HAP-1 (cell line): ENCODE results near the gene OTOG.

ENCODE experiments used
- DNase-seq, 2 experiments: peaks; one replicate each; pipeline ENCODE4 v3.0.0-alpha.2; 2016 to 2020; ENCODE audit warnings: low spot score in 2 of 2
- H3K27me3 ChIP-seq: fragments of 250-450 bp; sonication (Bioruptor Pico); 2 replicates; pipeline ENCODE4 v1.5.1; 2020; ENCODE audit warnings: low read depth, mild to moderate bottlenecking, moderate library complexity
- H3K36me3 ChIP-seq: fragments of 250-450 bp; sonication (Bioruptor Pico); replicated peaks from 2 replicates; pipeline ENCODE4 v1.5.1; 2020; ENCODE audit warnings: mild to moderate bottlenecking
- H3K4me1 ChIP-seq: fragments of 250-450 bp; sonication (Bioruptor Pico); 2 replicates; pipeline ENCODE4 v1.5.1; 2020; ENCODE audit warnings: mild to moderate bottlenecking
- H3K4me3 ChIP-seq: fragments of 250-450 bp; sonication (Bioruptor Pico); 2 replicates; pipeline ENCODE4 v1.5.1; 2020; ENCODE audit warnings: mild to moderate bottlenecking, moderate library complexity
- H3K9me3 ChIP-seq: fragments of 250-450 bp; sonication (Bioruptor Pico); 2 replicates; pipeline ENCODE4 v1.5.1; 2020; ENCODE audit warnings: mild to moderate bottlenecking, moderate library complexity
- in situ Hi-C: fragments of 300-500 bp; cut with MboI; formaldehyde crosslinking; loops from 3 replicates; pipeline ENCODE4 v1.14.3; 2020; ENCODE audit warnings: low sequenced_read_pairs, inconsistent platforms, mixed read lengths

OTOG gene

DNA sequence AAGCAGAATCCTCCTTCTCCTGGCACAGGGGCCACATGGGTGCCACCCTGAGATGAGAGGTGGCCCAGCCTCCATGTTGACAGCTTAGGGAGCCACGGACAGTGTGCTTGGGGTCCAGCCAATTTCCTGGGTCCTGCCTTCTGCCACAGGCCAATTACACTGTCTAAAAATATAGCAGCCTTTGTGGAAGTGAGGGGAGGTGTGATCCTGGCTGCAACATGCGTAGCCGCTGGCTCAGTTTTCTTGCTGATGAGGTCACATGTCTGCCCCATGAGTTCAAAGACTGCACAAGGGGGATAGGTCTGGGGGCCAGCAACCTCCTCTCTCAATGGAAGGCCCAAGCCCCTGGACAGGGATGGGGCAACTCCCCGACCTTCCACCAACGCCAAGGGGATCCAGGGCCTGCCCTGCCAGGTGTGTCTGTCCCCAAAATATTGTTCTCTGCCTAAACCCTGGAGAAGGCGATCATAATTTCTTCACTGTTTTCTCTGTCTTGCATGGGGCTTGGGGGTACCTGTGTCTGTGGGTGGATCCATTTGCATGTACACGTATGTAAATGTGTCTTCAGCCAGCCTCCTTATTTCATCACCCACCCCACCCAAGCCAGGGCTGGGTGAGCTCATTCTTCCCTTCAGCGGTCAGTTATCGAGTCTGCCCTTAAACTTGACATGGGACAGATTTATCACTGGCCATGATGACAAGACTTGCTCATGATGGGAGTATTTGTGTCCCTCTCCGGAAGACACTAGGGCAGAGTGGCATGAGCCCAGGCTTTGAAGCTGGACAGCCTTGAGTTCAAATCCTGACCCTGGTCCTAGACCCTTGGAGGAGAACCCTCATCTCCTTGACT lies 59.4 kb downstream of the OTOG start:
- H3K4me1 ChIP-seq = no peaks in the 10 kb centered on the region
- in situ Hi-C loops = no loop called here
- DNase-seq = no peak
- H3K36me3 ChIP-seq = no peaks in the 10 kb centered on the region
- no peaks in the 10 kb centered on the region for H3K9me3 ChIP-seq
- H3K27me3 ChIP-seq = no peaks in the 10 kb centered on the region
- H3K4me3 ChIP-seq = no peak overlapping the region

GRCh38 chr11:17607083-17607429 lies 60.0 kb downstream of the OTOG start:
- no peak for DNase-seq
- in situ Hi-C loops = no loop called here
- H3K4me3 ChIP-seq = no peak overlapping the region
- H3K27me3 ChIP-seq = no peaks in the 10 kb centered on the region
- no peaks in the 10 kb centered on the region for H3K36me3 ChIP-seq
- H3K9me3 ChIP-seq = no peaks in the 10 kb centered on the region
- no peaks in the 10 kb centered on the region for H3K4me1 ChIP-seq

GRCh38 chr11:17607591-17608570 lies 60.8 kb downstream of the OTOG start:
- Histone ChIP-seq H3K36me3 (no peaks in the 10 kb centered on the region), H3K4me3 (no peak overlapping the region), H3K27me3 (no peaks in the 10 kb centered on the region), H3K4me1 (no peaks in the 10 kb centered on the region), H3K9me3 (no peaks in the 10 kb centered on the region)
- no peak for DNase-seq
- in situ Hi-C loops = no loop called here

DNA sequence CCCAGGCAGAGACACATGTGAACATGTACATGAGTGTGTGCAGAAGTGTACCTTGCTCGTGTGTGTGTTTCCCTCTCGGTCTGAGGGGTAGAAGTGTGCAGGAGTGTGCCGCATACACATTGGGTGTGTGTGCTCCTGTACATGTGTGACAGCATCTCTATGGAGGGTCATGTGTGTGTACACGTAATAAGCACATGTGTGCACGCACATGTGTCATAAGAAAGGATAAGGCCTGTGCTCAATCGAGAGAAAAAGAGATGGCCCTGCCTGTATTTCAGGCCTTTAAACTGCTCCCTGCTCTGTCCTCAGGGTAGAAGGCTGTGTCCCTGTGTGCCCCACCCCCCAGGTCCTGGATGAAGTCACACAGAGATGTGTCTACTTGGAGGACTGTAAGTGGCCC lies 61.8 kb downstream of the OTOG start:
- no peak for DNase-seq
- Histone ChIP-seq H3K4me1 (no peaks in the 10 kb centered on the region), H3K36me3 (no peaks in the 10 kb centered on the region), H3K27me3 (no peaks in the 10 kb centered on the region), H3K9me3 (no peaks in the 10 kb centered on the region), H3K4me3 (no peak overlapping the region)
- in situ Hi-C loops = no loop called here

DNA sequence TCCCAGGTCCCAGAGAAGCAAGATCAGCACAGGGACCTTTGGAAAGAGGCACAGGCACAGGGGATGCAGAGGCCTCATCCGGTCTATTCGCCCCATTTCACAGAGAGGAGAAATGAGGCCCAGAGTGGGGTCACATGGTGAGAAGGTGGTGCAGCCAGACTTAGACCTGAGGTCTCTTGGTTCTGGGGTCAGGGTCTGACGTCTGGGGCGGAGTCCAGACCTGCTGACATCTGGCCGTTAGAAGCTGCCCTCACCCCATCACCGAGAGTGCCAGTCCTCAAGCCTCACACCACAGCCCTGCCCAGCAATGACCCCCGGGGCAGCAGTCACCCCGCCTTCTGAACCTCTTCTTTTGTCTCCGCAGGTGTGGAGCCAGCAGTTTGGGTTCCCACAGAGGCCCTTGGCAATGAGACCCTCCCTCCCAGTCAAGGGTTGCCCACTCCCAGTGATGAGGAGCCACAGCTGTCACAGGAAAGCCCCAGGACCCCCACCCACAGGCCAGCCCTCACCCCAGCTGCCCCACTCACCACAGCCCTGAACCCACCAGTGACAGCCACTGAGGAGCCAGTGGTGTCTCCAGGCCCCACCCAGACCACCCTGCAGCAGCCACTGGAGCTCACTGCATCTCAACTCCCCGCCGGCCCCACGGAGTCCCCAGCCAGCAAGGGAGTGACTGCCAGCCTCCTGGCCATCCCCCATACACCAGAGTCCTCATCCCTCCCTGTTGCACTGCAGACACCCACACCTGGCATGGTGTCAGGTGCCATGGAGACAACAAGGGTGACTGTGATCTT lies 62.4 kb downstream of the OTOG start:
- Histone ChIP-seq H3K27me3 (0 out of 2 replicates have a peak, but pooled peaks cover 3% of the 10 kb centered on the region), H3K4me3 (no peak overlapping the region), H3K4me1 (no peaks in the 10 kb centered on the region), H3K9me3 (no peaks in the 10 kb centered on the region), H3K36me3 (no peaks in the 10 kb centered on the region)
- in situ Hi-C loops = no loop called here
- DNase-seq = no peak

- in situ Hi-C loops = no loop called here
- Histone ChIP-seq H3K9me3 (no peaks in the 10 kb centered on the region), H3K27me3 (peaks cover 8% of the 10 kb centered on the region; the same call in 1 of the 2 replicates), H3K36me3 (no peaks in the 10 kb centered on the region), H3K4me3 (no peak overlapping the region), H3K4me1 (no peaks in the 10 kb centered on the region)
- no peak for DNase-seq
Observed at GRCh38 chr11:17610085-17610894, 63.2 kb downstream of the OTOG start.

- Histone ChIP-seq H3K27me3 (peaks cover 8% of the 10 kb centered on the region; the same call in 1 of the 2 replicates), H3K9me3 (no peaks in the 10 kb centered on the region), H3K4me3 (no peak overlapping the region), H3K36me3 (no peaks in the 10 kb centered on the region), H3K4me1 (no peaks in the 10 kb centered on the region)
- DNase-seq = no peak
- in situ Hi-C loops = no loop called here
Observed at GRCh38 chr11:17611049-17611448, 64.0 kb downstream of the OTOG start.

DNA sequence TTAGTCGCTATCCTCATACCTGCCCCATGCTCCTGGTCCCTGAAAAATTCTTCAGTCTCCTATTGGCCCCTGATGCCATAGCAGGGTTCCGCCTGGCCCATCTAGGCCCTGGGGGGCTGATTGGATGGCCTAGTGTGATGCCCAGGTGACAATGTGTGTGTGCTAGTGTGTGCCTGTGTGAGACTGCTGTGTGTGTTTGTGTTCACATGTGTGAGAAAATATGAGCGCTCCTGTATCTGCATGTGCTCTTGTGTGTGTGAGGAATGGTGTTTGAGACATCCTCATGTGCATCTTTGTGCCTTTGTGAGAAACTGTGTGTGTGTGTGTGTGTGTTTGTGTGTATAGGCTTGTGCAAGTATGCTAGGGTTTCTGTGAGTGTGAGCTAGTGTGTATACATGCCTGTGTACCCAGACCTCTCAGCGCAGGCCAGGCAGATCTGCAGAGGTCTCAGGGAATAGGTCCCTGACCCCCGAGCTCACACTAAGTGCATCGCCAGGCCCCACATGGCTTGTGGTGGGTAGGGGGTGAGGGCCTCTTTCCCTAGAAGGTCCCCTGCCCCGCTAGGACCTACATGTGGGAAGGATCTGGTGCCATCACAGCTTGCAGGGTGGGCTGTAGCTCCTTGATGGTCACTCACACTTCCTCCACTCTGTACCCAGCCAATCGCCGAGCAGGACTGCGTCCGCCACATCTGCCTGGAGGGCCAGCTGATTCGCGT lies 64.6 kb downstream of the OTOG start:
- H3K27me3 ChIP-seq = peaks cover 13% of the 10 kb centered on the region
- no peak for DNase-seq
- in situ Hi-C loops = no loop called here
- H3K36me3 ChIP-seq = no peaks in the 10 kb centered on the region
- no peaks in the 10 kb centered on the region for H3K4me1 ChIP-seq
- no peak overlapping the region for H3K4me3 ChIP-seq
- H3K9me3 ChIP-seq = no peaks in the 10 kb centered on the region

GRCh38 chr11:17612221-17613188 lies 65.4 kb downstream of the OTOG start:
- H3K9me3 ChIP-seq = no peaks in the 10 kb centered on the region
- in situ Hi-C loops = no loop called here
- no peaks in the 10 kb centered on the region for H3K36me3 ChIP-seq
- DNase-seq = no peak
- no peaks in the 10 kb centered on the region for H3K4me1 ChIP-seq
- no peak overlapping the region for H3K4me3 ChIP-seq
- peaks cover 15% of the 10 kb centered on the region for H3K27me3 ChIP-seq

GRCh38 chr11:17613428-17613962 lies 66.4 kb downstream of the OTOG start:
- no peaks in the 10 kb centered on the region for H3K9me3 ChIP-seq
- DNase-seq = no peak
- no peaks in the 10 kb centered on the region for H3K36me3 ChIP-seq
- H3K4me1 ChIP-seq = no peaks in the 10 kb centered on the region
- in situ Hi-C loops = no loop called here
- no peak overlapping the region for H3K4me3 ChIP-seq
- H3K27me3 ChIP-seq = peaks cover 15% of the 10 kb centered on the region

DNA sequence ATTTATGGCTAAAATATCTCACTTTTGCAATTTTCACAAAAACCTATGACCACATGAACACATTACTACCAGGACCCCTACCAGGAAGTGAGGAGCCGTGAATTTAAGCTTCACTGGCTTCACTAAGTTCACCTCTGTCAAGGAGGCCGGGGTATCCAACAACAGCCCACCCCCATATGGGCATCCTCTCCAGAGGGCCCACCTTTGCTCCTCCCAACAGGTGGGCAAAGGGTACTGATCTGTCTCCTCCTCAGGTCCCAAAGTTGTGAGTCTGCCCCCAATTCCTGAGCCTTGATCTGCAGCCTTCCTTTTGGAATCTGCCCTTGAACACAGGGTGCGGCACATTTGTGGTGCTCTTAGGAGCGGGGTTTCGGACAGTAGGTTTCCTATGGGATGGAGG lies 66.9 kb downstream of the OTOG start:
- no peaks in the 10 kb centered on the region for H3K4me1 ChIP-seq

More for the DNA sequence above, 66.9 kb downstream of the OTOG start:
- H3K27me3 ChIP-seq = peaks cover 15% of the 10 kb centered on the region
- no peaks in the 10 kb centered on the region for H3K9me3 ChIP-seq
- no peak for DNase-seq
- no peak overlapping the region for H3K4me3 ChIP-seq
- no peaks in the 10 kb centered on the region for H3K36me3 ChIP-seq
- in situ Hi-C loops = no loop called here
